IPS DF 19.7 (cell line): ENCODE data around the gene OR2AJ1.

Source experiments
- DNase-seq: peaks from one replicate; pipeline ENCODE4 v3.0.0-alpha.2; 2013; ENCODE audit warnings: low read depth, low spot score

The OR2AJ1 gene, protein sequence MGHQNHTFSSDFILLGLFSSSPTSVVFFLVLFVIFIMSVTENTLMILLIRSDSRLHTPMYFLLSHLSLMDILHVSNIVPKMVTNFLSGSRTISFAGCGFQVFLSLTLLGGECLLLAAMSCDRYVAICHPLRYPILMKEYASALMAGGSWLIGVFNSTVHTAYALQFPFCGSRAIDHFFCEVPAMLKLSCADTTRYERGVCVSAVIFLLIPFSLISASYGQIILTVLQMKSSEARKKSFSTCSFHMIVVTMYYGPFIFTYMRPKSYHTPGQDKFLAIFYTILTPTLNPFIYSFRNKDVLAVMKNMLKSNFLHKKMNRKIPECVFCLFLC

DNA sequence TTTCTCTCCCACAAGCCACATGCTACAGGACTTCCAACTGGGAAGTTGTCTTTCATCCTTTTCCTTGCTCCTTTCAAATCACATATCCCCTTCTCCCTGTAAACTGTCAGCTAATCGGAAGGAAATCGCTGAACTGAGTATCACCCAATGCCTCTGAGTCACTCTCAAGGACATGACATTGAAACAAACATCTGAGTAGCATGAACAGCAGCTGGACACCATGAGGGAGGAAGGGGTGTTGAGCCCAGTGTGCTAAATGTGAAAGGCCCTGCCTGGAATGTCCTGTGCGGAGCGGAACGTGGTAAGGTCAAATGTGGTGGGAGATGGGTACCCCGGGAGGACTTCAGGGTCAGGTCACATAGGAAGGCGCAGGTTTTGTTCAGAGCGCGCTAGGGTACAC is at the start of gene OR2AJ1:
OR2AJ1 (plus strand) TSS at position 22 of the 400 bp plus-strand sequence. CDS start 8,880 bp downstream, outside the sequence.
- no peak for DNase-seq

DNA sequence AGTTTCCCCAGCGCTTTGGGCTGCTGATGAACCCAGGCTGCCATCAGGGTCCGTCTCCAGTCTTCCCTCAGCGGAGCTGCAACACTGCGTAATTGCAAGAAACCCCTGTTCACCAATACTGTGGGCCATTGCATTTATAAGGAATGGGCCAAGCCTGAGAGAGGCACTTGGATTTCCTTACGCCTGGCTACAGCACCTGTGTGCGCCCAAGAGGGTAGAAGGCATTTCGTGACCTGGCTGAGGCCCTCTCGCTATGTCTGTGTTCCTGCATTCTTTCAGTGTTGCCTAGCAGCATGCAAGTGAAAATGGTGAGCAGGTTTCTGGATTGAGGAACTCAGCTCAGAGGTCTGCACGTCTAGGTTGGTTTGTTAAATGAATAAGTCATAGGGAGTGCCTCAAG is 41.3 kb upstream of the OR2AJ1 start:
- DNase-seq: no peak

DNA sequence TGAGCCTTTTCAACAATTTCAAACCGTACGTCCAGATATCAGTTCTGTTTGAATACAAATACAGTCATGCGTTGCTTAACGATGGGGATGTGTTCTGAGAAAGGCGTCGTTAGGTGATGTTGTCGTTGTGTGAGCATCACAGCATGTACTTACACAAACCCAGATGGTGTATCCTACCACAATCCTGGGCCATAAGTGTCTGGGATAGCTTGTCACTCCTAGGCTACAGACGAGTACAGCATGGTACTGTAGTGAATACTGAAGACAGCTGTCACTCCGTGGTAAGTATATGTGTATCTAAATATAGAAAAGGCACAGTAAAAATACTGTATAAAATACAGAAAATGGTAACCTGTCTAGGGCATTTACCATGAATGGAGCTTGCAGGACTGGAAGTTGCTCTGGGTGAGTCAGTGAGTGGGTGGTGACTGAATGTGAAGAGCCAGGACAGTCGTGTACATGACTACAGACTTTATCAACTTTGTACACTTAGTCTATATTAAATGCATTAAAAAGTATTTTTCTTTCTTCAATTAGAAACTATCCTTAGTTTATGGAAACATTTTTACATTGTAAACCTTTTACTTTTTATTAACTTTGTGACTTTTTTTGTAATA is 39.8 kb upstream of the OR2AJ1 start:
- no peak for DNase-seq

DNA sequence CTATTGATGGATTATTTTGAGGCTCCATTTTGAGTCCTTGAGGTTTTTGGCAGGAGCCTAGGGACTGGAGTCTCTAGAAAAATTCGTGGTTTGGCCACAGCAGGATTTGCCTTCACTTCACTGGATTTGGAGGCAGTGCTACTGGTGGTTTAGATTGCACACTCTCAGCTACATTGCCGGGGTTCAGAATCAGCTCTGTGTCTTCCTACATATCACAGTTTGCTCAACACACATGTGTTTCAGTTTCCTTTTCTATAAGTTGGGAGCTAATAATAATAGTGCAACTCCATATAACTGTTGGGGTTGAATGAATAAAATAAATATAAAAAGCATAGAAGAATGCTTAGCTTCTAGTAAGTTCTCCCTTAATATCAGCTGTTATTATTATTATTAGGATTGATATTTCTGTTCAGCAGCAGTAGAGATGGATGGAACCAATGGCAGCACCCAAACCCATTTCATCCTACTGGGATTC is 29.5 kb upstream of the OR2AJ1 start, which contains the start of gene OR2W3:
OR2W3 (plus strand) TSS at position 425 of the 475 bp plus-strand sequence; CDS start at position 425, 0 bp downstream.
- no peak for DNase-seq

DNA sequence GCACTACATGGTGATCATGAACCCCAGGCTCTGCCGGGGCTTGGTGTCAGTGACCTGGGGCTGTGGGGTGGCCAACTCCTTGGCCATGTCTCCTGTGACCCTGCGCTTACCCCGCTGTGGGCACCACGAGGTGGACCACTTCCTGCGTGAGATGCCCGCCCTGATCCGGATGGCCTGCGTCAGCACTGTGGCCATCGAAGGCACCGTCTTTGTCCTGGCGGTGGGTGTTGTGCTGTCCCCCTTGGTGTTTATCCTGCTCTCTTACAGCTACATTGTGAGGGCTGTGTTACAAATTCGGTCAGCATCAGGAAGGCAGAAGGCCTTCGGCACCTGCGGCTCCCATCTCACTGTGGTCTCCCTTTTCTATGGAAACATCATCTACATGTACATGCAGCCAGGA is 28.7 kb upstream of the OR2AJ1 start:
- DNase-seq: no peak

DNA sequence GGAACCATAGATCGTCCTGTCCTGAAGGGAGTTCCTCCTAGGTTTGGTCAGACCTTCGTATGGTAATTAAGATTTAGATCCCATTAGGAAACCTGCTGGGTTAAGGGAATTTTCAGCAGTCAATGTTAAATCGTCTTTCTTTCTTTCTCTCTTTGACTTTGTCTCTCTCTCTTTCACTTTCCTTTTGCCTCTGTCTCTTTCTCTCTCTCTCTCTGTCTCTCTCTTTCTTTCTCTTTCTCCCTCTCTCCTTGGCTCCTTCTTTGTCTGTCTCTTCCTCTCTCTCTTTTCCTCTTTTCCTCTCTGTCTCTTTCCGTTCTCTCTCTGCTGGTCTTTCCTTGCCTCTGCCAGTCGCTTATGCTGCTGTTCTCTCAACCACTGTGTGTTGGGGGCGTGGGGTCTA is 20.6 kb upstream of the OR2AJ1 start:
- DNase-seq: no peak

DNA sequence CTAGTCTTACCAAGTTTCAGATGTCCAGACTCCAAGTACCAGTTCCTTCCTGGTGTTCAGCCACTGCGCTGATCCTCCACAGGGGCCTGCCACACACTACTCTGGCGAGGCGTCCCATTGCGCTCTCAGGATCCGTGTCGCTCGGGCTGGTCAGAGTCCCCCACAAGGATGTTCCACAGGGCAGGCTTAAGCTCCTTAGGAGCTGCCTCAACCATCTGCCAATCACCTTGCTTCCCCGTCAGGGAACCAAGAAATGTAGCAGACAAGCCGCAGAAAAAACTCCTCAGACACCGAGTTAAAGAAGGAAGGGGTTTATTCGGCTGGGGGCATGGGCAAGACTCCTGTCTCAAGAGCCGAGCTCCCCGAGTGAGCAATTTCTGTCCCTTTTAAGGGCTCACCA is 19.5 kb upstream of the OR2AJ1 start:
- no peak for DNase-seq

DNA sequence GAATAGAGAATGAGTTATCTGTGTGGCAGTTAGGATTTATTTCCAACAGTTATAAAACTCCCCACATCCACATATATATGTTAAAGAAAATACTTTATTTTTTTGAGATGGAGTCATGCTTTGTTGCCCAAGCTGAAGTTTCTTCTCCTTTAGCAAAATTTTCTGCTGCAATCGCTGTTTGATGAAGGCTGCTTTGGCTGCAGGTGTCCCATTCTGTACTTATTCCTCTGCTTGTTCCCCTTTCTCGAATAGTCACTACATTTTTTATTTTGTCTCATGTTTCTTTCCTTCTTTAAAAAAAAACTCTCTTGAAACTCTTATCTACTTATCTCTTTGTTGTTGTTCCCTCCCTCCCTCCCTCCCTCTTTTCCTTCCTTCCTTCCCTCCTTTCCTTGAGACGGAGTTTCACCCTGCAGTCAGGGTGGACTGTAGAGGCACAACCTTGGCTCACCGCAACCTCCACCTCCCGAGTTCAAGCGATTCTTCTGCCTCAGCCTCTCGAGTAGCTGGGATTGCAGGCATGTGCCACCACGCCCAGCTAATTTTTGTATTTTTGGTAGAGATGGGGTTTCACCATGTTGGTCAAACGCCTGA is 18.7 kb upstream of the OR2AJ1 start:
- no peak for DNase-seq

DNA sequence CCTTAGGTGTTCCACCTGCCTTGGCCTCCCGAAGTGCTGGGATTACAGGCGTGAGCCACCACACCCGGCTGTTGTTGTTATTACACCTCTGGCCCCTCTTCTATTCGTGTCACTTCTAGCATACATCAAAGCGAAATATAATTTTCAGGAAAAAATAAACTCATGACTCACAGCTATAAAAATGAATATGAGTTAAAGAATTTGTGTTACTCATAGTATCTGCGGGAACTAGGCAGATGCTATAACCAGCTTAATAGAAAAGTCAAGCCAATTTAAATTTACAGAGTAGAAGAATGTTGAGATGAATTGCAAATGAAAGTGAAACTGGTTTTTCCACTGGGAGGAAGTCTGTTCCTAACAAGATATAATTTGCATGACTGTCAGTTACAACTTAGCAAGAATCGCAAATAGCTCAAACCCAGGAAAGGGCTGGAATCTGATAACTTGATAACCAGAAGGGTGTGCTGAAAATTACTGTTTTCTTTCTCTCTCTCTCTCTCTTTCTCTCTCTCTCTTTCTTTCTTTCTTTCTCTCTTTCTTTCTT is 18.1 kb upstream of the OR2AJ1 start:
- DNase-seq: peak; percentile 57

DNA sequence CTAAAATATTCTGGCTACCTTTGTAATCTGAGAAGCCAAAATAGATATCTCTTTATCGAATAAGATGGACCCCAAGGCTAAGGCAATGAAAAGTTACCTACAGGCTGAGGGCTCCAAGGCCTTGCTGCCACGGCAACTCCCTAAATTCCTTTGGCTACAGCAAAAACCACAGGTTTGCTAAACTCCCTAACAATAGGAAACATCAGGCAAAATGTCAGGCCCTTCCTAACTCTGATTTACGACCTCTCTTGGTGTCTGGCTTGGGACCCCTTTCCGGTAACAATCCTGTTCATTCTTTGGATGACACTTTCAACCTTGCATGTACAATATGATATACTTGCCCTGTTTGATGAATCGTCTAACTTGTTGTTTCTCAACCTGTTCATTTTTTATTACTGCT is 15.9 kb upstream of the OR2AJ1 start:
- no peak for DNase-seq

DNA sequence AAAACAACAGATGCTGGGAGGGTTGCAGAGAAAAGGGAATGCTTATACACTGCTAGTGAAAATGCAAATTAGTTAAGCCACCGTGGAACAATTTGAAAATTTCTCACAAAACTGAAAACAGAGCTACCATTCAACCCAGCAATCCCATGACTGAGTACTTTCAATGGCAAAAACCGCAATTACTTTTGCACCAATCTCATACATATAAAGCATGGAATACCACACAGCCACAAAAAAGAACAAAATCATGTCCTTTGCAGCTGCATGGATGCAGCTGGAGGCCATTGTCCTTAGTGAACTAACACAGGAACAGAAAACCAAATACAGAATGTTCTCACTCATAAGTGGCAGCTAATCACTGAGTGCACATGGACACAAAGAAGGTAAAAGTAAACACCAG is 10.9 kb upstream of the OR2AJ1 start:
- DNase-seq: no peak

DNA sequence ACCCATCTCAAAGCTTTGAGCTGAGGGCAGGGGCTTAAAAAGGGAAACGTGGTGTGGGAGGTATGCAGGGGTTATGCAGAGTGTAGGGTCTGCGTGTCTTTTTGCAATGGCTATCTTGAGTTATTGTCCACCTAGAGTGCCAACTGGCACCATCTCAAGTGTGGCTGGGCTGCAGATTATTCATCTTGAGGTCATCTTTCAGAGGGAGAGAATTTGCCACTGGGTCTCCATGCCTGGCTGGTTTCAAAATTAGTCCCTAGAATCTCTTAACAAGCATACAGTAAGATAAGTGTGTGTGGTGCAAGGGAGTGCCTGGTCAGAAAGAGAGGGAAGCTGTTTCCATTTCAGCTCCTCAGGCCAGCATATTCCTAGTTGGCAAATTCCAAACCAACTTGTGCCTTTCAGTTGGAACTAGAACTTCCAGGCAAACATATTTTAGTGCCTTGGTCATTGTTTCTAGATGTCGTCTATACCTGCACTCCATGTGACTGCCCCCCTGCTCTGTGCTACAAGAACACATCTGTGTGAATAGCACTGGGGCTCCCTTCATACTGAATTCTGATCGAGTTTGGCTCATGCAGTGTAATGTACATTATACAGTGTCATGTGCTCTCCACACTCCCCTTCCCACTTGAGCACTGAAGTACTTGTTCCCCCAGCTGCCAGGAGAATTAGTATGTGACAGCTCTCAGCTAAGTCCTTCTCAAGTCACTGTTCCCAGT is 9.6 kb upstream of the OR2AJ1 start:
- DNase-seq: no peak

DNA sequence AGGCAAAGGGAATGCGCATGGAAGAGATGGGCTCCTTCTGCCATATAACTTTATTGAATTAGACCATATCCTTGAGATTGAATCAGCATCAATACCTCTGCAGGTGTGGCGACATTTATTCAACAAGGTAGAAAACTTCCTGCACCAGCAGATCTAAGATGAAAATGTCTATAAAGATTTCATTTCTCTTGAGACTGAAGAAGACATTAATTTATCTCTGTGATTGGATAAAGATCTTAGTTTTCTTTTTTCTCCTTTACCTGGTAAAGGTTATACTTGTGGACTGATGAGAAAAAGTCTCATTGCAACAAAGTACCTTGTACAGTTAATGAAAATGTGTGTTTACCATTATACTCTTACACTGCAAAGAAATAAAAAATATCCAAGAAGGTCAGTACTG is 4.7 kb upstream of the OR2AJ1 start, which contains the start of gene OR2T8:
OR2T8 (plus strand) TSS at position 301 of the 400 bp plus-strand sequence. CDS start 766 bp downstream, outside the sequence.
- no peak for DNase-seq

DNA sequence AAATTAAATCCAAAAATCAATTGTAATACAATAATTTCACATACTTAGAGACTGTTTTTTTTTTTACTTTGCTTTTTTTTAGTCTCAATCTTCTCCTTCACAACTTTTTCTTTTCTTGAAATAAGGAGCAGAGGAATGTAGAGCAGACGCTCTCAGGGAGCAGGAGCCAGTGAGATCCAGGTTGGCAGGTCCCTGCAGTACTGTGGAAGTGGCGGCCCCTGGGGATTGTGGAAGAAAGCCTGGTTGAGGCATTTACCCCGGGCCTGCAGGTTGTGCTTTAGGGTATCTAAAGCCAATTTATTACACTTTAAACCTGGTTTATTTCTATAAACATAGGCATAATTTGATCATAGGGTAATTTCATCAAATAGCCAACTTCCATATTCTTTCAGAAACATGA is 748 bp upstream of the OR2AJ1 start:
- DNase-seq: no peak

DNA sequence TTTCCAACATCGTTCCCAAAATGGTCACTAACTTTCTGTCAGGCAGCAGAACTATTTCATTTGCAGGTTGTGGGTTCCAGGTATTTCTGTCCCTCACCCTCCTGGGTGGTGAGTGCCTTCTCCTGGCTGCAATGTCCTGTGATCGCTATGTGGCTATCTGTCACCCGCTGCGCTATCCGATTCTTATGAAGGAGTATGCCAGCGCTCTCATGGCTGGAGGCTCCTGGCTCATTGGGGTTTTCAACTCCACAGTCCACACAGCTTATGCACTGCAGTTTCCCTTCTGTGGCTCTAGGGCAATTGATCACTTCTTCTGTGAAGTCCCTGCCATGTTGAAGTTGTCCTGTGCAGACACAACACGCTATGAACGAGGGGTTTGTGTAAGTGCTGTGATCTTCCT is 9.3 kb downstream of the OR2AJ1 start:
- DNase-seq: no peak

DNA sequence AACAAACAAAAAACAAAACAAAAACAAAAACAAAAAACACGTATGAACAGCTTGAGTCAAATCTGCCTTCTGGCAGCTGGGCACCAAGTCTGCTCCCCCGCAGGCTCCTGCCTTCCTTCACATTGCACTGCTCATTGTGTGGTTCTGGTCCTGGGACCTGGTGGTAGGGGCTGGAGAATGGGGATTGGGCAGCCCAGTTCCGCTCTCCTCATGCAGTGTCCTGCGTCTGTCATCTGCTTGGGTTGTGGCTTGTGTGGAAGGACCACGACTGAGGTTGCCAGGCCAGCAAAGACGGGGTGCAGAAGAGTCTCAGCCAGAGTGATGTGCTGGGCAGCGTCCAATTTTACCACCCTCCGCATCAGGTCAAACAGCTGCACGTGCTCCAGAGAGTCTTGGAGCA is 11.1 kb downstream of the OR2AJ1 start:
- DNase-seq: no peak

DNA sequence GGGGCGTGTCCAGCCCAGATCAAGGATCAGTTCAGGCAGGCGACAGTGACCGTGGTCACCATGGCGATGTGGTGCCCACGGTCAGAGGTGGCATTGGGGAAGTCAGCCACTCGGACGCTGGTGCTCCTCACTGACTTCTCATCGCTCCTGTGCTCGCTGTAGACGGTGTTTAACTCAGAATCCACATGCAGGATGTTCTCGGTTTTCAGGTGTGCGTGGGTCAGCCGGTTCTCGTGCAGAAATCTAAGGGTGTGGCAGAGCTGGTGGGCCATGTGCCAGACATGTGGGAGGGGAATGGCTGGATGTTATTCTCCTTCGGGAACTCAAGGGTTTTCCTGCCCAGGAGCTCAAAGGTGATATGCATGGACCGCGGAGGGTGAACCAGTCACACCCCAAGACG is 11.7 kb downstream of the OR2AJ1 start:
- no peak for DNase-seq

DNA sequence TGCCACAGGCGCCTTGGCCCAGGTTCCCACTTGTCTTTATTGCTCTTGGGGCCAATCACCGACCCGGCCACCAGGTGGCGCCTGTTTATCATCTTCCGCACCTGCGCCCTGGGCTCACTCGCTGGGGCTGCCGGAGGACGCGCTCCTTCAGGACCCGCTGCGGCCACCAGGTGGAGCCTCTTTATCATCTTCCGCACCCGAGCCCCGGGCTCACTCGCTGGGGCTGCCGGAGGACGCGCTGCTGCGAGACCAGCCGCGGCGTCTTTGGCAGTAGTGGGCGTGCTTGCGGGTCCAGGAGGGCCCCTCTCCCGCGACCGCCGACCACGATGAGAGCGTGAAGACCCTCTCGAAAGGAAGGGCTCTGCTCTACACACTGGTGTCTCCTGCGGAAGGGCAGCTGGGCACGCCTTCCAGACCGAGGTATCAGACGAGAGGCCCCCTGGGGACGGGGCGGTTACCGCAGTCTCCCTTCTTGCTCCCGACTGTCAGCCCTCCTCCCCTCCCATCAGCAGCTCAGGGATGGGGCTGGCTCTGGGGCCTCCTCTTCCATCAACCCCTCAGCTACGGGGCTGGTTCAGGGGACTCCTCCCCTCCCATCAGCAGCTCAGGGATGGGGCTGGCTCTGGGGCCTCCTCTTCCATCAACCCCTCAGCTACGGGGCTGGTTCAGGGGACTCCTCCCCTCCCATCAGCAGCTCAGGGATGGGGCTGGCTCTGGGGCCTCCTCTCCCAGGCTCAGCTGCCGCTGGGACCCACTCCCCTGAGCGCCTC is 12.5 kb downstream of the OR2AJ1 start:
- DNase-seq: peak; percentile 61

DNA sequence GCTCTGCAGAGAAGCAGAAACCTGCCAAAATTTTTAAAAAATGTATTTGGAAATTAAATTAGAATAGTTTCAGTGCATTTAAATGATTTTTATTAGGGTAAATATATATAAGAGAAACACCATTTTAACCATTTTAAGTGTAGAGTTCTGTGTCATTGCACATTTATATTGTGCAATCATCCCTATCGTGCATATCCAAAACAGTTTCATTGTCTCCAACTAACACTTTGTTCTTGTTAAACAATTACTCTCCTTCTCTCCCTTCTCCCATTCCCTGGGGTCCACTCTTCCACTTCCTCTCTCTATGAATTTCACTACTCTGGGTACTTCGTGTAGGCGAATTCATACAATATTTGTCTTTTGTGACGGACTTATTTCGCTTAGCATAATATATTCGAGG is 17.9 kb downstream of the OR2AJ1 start:
- no peak for DNase-seq

DNA sequence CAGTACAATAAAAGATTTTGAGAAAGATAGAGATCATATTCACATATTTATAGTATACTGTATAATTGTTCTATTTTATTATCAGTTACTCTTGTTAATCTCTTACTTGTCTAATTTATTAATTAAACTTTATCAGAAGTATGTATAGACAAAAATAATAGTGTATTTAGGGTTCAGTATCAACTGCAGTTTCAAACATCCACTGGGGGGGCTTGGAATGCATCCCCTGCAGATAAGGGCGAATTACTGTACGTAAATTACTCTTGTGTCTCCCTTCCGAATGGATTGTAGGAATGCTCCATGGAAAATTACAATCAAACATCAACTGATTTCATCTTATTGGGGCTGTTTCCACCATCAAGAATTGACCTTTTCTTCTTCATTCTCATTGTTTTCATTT is 23.9 kb downstream of the OR2AJ1 start, which contains the start of gene OR2L8:
OR2L8 (plus strand) TSS at position 301 of the 400 bp plus-strand sequence; CDS start at position 301, 0 bp downstream.
- DNase-seq: no peak

DNA sequence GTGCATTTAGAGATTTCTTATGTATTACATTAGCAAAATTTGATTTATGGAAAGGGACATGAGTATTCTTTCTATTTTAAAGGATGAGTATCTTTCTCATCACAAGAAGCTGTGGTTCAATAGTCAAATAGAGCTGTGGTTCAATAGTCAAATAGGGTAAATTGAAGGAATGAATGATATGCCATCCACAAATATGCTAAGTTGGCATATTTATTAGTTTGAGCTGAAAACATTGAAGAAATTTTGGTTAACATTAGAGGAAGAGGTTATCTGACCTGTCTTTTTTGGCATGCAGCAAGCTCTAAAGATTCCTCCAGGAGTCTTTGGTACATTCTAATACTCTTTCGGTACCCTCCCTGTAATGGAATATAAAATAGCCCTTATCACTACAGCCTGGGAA is 28.7 kb downstream of the OR2AJ1 start:
- no peak for DNase-seq
